ENCODE measurements around the gene TFIP11. TPM values are rescaled to one million over a fixed set of nuclear protein-coding genes. Genes with fewer than 3 reads are reported as not detected.

TFIP11 gene
- total and polyA plus RNA-seq, 12 donors = 18.8 to 25.5 (median 23.0) TPM

GRCh38 chr22:26544489-26544888 is 32.2 kb upstream of the TFIP11 start:
- ATAC-seq = peak in 1 of 8 donors; percentile 24
- H3K9me3 ChIP-seq = no peaks in the 10 kb centered on the region
- intact Hi-C loops (cut with DNase I) = no loop called here
- peaks cover 0 to 46% (median 10%) of the 10 kb centered on the region in 9 donors for H3K36me3 ChIP-seq
- H3K27ac ChIP-seq = peak overlapping the region in 5 of 10 donors; percentile 32 to 84 (median 61)
- DNase-seq = no peak
- 95 to 96% methylated on average over 1 of the region's 1 CpG for WGBS, 2 donors
- TF ChIP-seq CTCF (IDR thresholded peaks at IDR 0.05) = no peak
- H3K27me3 ChIP-seq = no peaks in the 10 kb centered on the region
- H3K4me3 ChIP-seq = no peak overlapping the region
- H3K4me1 ChIP-seq = peaks cover 3 to 47% (median 35%) of the 10 kb centered on the region in 9 donors

GRCh38 chr22:26542831-26543230 is 30.6 kb upstream of the TFIP11 start:
- H3K27me3 ChIP-seq = no peaks in the 10 kb centered on the region
- no peak for TF ChIP-seq CTCF (IDR thresholded peaks at IDR 0.05)
- peaks cover 3 to 45% (median 30%) of the 10 kb centered on the region in 9 donors for H3K4me1 ChIP-seq
- H3K4me3 ChIP-seq = no peak overlapping the region
- peaks cover 0 to 62% (median 10%) of the 10 kb centered on the region in 9 donors for H3K36me3 ChIP-seq
- DNase-seq (no peak), ATAC-seq (peak in 7 of 8 donors; percentile 6 to 75 (median 35))
- intact Hi-C loops (cut with DNase I) = no loop called here
- WGBS, 2 donors = 67 to 74% methylated on average over 3 of the region's 3 CpGs
- H3K27ac ChIP-seq = peak overlapping the region in 4 of 10 donors; percentile 3 to 80 (median 24)
- no peaks in the 10 kb centered on the region for H3K9me3 ChIP-seq

GRCh38 chr22:26541167-26541819 is 29.0 kb upstream of the TFIP11 start:
- Histone ChIP-seq H3K36me3 (peaks cover 0 to 74% (median 10%) of the 10 kb centered on the region in 9 donors), H3K4me1 (peaks cover 0 to 30% (median 19%) of the 10 kb centered on the region in 9 donors), H3K9me3 (no peaks in the 10 kb centered on the region), H3K27me3 (no peaks in the 10 kb centered on the region), H3K4me3 (no peak overlapping the region), H3K27ac (no peak overlapping the region)
- TF ChIP-seq CTCF (IDR thresholded peaks at IDR 0.05) = no peak
- ATAC-seq = peak in 1 of 8 donors; percentile 11
- 93 to 96% methylated on average over 45 to 47 of the region's 47 CpGs for WGBS, 2 donors
- intact Hi-C loops (cut with DNase I) = no loop called here
- no peak for DNase-seq

GRCh38 chr22:26540119-26540518 is 27.8 kb upstream of the TFIP11 start:
- H3K27me3 ChIP-seq = no peaks in the 10 kb centered on the region
- peaks cover 0 to 35% (median 14%) of the 10 kb centered on the region in 9 donors for H3K4me1 ChIP-seq
- intact Hi-C loops (cut with DNase I) = no loop called here
- no peak overlapping the region for H3K27ac ChIP-seq
- WGBS, 2 donors = 95 to 96% methylated on average over 2 of the region's 2 CpGs
- H3K4me3 ChIP-seq = no peak overlapping the region
- DNase-seq (no peak), ATAC-seq (no peak)
- TF ChIP-seq CTCF (IDR thresholded peaks at IDR 0.05) = no peak
- H3K36me3 ChIP-seq = peaks cover 0 to 83% (median 10%) of the 10 kb centered on the region in 9 donors
- H3K9me3 ChIP-seq = no peaks in the 10 kb centered on the region

Measured in heart right ventricle (tissue), 16 donors.